GM19239 (cell line): ENCODE measurements around the gene EFNB1.

Experiments
- DNase-seq: peaks from one replicate; pipeline ENCODE4 v3.0.0; 2011; ENCODE audit warnings: low spot score; ENCODE audit not compliant: insufficient read length
- FAIRE-seq: peaks from 2 replicates; lab custom pipeline; 2011; peaks lifted over from hg19 to GRCh38; lab: Jason Lieb, UNC

EFNB1 gene

DNA sequence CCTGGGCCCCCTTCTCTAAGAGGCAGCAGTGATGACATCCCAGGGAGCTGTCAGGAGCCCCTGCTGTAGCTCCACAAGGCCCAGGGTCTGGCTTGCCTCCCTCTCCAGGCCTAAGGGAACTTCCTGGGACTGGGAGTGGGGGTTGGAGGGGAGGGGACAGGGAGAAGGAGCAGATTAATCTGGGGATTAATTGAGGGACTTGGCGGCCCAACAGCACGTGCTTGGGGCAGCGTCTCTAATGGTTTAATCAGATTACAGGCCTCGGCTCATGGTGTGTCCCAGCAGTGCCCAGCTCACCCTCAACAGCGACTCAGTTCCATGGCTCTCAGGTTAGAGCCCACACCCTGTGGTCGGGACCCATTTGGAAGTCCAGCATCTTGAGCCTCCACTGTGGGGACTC lies 47.9 kb downstream of the EFNB1 start:
- no peak for FAIRE-seq
- DNase-seq = no peak

DNA sequence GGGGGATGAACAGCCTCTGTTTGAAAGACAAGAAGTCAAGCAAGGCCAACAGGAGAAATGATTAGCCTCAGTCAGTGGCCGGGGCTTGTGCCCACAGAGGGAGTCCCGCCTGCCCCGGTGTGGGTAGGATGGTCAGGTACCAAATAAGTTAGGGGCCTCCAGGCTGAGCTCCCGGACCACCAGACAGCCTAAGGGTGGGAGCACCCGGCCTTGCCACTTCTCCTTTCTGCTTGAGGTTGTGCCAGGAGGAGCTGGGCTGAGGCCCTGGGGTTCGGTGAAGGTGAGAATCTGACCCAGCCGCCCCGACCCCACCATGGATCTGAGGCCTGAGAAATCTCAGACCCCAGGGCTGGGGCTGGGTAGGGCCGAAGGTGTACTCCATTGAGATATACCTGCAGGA lies 48.8 kb downstream of the EFNB1 start:
- DNase-seq (no peak), FAIRE-seq (no peak)

DNA sequence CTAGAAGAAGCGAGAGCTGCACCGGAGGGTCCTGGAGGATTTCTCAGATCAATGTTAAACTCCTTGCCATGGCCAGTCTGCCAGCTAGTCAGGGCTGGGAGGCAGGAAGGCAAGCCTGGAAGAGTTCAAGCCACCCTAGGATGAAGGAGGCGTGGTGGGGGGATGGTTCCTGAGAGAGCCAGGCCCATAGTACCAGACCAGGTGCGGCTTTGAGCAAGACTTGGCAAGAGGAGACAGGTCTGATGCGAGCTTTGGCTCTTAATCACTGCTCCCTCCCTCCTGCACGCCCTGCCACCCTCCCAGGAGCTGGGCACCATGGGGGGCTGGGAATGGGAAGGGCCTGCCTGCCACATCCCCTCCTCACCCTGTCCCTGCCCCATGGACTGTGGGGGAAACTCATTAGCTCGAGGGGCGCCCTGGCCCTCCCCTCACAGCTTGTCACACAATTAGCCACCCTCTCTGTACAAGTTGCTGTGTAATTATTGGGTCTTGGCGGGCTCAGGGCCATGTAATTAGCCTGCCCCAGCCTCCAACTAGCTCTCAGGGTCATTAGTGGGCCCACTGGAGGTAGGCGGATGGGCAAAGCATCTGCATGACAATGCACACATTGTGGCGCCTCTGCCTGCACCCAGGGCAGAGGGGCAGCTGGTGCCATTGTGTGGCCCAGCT lies 50.3 kb downstream of the EFNB1 start:
- no peak for DNase-seq
- FAIRE-seq = no peak

DNA sequence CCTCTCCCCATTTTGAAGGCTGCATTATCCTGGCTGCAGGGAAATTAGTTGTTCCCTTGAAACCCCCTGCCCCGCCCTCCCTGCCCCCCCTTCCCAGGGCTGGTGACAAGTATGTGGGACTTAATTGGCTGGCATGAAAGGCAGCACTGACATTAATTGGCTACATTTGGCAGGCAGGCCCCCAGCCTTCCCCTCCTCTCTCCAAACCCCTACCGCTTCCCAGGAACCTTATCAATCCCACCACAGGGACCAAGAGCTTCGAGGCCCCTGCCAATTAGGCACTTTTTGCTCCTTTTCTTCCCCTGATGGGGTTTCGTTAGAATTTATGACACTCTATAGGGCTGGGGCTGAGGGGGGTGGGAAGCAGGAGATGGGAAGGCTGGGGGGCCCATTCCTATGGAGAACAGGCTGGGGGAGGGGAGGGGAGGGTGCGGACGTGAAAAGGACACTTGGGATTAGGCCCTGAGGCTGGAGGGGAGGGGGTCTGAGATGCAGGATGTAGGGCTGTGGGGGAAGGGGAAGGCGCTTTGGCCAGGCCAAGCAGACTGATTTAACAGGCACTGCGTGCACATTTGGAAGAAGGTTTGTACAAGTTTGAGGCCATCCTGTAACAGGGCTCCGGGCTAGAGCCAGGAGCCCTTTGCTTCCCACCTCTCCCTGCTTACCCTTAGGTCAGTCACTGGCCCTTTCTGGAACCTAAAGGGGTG lies 52.2 kb downstream of the EFNB1 start:
- no peak for FAIRE-seq

DNA sequence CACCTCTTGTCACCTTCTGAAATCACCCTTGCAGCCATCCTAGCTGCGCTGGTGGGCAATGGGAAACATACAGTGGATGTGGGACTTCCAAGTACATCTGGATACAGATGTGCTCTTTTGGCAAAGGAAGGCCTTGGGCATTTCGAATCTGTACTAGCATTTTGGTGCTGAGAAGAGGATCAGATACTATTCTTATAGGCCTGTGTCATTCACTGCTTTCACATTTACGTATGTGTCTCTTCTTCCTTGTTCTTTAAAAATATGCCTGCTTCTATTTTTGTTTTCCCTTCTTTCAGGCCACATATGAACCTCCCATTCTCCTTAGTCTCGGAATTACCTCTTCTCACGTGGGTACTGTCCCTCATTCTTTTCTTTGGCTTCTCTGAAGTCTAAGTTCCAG lies 53.1 kb downstream of the EFNB1 start:
- no peak for FAIRE-seq

More for the DNA sequence above, 52.2 kb downstream of the EFNB1 start:
- DNase-seq = no peak

DNA sequence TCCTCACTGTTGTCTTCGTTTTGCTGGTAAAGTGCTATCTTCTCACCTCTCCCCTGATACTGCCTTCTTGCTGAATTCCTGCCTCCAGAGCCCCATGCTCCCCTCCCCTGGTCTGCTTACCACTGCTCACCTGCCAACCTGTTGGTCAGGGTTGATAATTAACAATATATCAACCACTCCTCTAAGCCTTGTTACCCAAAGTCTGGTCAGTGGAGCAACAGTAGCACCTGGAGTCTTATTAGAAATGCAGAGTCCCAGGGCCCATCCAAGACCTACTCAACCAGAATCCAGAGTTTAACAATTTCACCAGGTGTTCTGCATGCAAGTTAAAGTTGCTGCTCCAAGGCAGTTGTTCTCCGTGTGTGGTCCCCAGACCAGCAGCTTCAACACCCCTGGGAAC lies 55.0 kb downstream of the EFNB1 start:
- no peak for FAIRE-seq
- no peak for DNase-seq

More for the DNA sequence above, 53.1 kb downstream of the EFNB1 start:
- DNase-seq = no peak

DNA sequence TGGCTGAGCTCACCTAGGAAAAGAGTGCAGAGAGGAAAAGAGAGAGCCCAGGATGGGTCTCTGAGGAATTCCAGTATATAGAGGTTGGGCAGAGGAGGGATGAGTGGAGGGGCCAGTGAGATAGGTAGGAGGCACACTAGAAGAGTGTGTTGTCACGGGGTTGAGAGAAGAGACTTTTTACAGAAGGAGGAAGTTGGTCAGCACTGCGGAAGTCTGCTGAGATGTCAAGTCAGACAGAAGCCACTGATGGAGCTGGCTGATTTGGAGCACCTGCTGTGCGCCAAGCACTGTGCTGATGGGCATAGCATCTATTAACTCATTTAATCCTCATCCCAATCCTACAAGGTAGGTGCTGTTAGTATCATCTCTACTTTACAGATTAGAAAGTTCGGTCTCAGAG lies 60.4 kb downstream of the EFNB1 start:
- FAIRE-seq = no peak
- DNase-seq = no peak
